IMR-90 (cell line): ENCODE measurements around the gene MAP2K5. TPM values are rescaled to one million over a fixed set of nuclear protein-coding genes. Genes with fewer than 3 reads are reported as not detected.

Source experiments
- ATAC-seq: fragments of 200-7000 bp; cut with Tn5 transposase; 2 replicates; pipeline ENCODE4 v1.9.1; 2020; ENCODE audit warnings: low read depth, mild to moderate bottlenecking, moderate library complexity
- BruUV-seq: library from RNA; stranded (reverse); fragments of 400-500 nt; replicated peaks from 2 replicates; lab custom pipeline; 2021; lab: Mats Ljungman, UMichigan
- CTCF ChIA-PET: fragments of 300-600 bp; formaldehyde crosslinking; extraction: SDS; loops from one replicate; lab custom pipeline; 2021; ENCODE audit warnings: antibody characterized with exemption; lab: Yijun Ruan, JAX
- POLR2A ChIA-PET: fragments of 300-600 bp; sonication (Branson Sonifier 250); formaldehyde crosslinking; loops from one replicate; lab custom pipeline; 2022; ENCODE audit warnings: antibody characterized with exemption; ENCODE audit not compliant: unreplicated experiment; lab: Charles Lee
- DNase-seq: peaks from one replicate; pipeline ENCODE4 v3.0.0; 2013
- H2AFZ ChIP-seq: replicated peaks from 2 replicates; pipeline ENCODE3; 2013; ENCODE audit warnings: low read length, mild to moderate bottlenecking; ENCODE audit not compliant: poor library complexity
- H2AK5ac ChIP-seq: 2 replicates; pipeline ENCODE4 v1.6.1; 2013; ENCODE audit warnings: low read depth, low read length, inconsistent platforms
- H2AK9ac ChIP-seq: replicated peaks from 2 replicates; pipeline ENCODE3; 2013; ENCODE audit warnings: mild to moderate bottlenecking, low read depth, low read length, moderate library complexity; ENCODE audit not compliant: poor library complexity
- H2BK120ac ChIP-seq: 2 replicates; pipeline ENCODE4 v1.6.1; 2013; ENCODE audit warnings: low read depth, low read length, inconsistent platforms
- H2BK15ac ChIP-seq: 3 replicates; pipeline ENCODE4 v1.6.1; 2013; ENCODE audit warnings: low read depth, low read length, inconsistent platforms
- H2BK20ac ChIP-seq: 2 replicates; pipeline ENCODE4 v1.6.1; 2013; ENCODE audit warnings: low read depth, mild to moderate bottlenecking, inconsistent platforms, low read length, moderate library complexity
- H2BK5ac ChIP-seq: 2 replicates; pipeline ENCODE4 v1.6.1; 2013; ENCODE audit warnings: mild to moderate bottlenecking, low read depth, low read length, inconsistent platforms; ENCODE audit not compliant: poor library complexity, severe bottlenecking
- H3K14ac ChIP-seq: replicated peaks from 2 replicates; pipeline ENCODE4 v1.6.1; 2013; ENCODE audit warnings: low read depth, low read length, inconsistent platforms
- H3K18ac ChIP-seq: 2 replicates; pipeline ENCODE4 v1.6.1; 2013; ENCODE audit warnings: low read depth, low read length, control low read depth
- H3K23ac ChIP-seq: 2 replicates; pipeline ENCODE4 v1.6.1; 2013; ENCODE audit warnings: low read depth, low read length, inconsistent platforms
- H3K27ac ChIP-seq: 2 replicates; pipeline ENCODE4 v1.5.1; 2013; ENCODE audit warnings: mild to moderate bottlenecking, control low read depth, low read length; ENCODE audit not compliant: insufficient read depth
- H3K27me3 ChIP-seq: 2 replicates; pipeline ENCODE4 v1.6.1; 2013; ENCODE audit warnings: low read length; ENCODE audit not compliant: control insufficient read depth, insufficient read depth
- H3K36me3 ChIP-seq: 2 replicates; pipeline ENCODE4 v1.6.1; 2013; ENCODE audit warnings: low read length, mixed read lengths; ENCODE audit not compliant: control insufficient read depth, insufficient read depth
- H3K4ac ChIP-seq: 2 replicates; pipeline ENCODE4 v1.6.1; 2013; ENCODE audit warnings: low read depth, low read length, inconsistent platforms
- H3K4me1 ChIP-seq: 2 replicates; pipeline ENCODE4 v1.6.1; 2013; ENCODE audit warnings: low read length, mixed read lengths; ENCODE audit not compliant: control insufficient read depth, insufficient read depth
- H3K4me2 ChIP-seq: 2 replicates; pipeline ENCODE4 v1.6.1; 2013; ENCODE audit warnings: low read depth, mild to moderate bottlenecking, control low read depth, low read length, moderate library complexity
- H3K4me3 ChIP-seq: 2 replicates; pipeline ENCODE4 v1.5.1; 2013; ENCODE audit warnings: low read depth, mild to moderate bottlenecking, control low read depth, low read length, moderate library complexity; ENCODE audit not compliant: insufficient read depth
- H3K56ac ChIP-seq: 2 replicates; pipeline ENCODE4 v1.6.1; 2013; ENCODE audit warnings: low read length, inconsistent platforms; ENCODE audit not compliant: insufficient read depth; ENCODE audit errors: extremely low read depth
- H3K79me1 ChIP-seq, 2 experiments: 2 replicates each; pipeline ENCODE4 v1.6.1; 2013; ENCODE audit warnings: low read length in 2 of 2, inconsistent platforms in 1 of 2, low read depth in 1 of 2
- H3K9ac ChIP-seq: 2 replicates; pipeline ENCODE4 v1.6.1; 2013; ENCODE audit warnings: low read depth, low read length, control low read depth
- H3K9me1 ChIP-seq: 2 replicates; pipeline ENCODE4 v1.6.1; 2013; ENCODE audit warnings: low read length, inconsistent platforms; ENCODE audit not compliant: insufficient read depth
- H3K9me3 ChIP-seq: 2 replicates; pipeline ENCODE4 v1.6.1; 2013; ENCODE audit warnings: low read length; ENCODE audit not compliant: control insufficient read depth, insufficient read depth
- H4K20me1 ChIP-seq: 2 replicates; pipeline ENCODE4 v1.6.1; 2013; ENCODE audit warnings: low read length, inconsistent platforms; ENCODE audit not compliant: insufficient read depth
- H4K5ac ChIP-seq: 2 replicates; pipeline ENCODE4 v1.6.1; 2013; ENCODE audit warnings: mild to moderate bottlenecking, low read depth, low read length, control low read depth
- H4K8ac ChIP-seq, 2 experiments: 2 replicates each; pipeline ENCODE4 v1.6.1; 2013; ENCODE audit warnings: low read depth in 2 of 2, low read length in 2 of 2, control low read depth in 1 of 2, inconsistent platforms in 1 of 2
- H4K91ac ChIP-seq: 2 replicates; pipeline ENCODE4 v1.6.1; 2013; ENCODE audit warnings: low read depth, low read length, inconsistent platforms; ENCODE audit not compliant: insufficient read depth
- MAFK ChIP-seq: IDR thresholded peaks from 2 replicates; pipeline ENCODE4 v1.6.1; 2012; ENCODE audit warnings: low read depth, low read length, improper control_type of control experiment
- RCOR1 ChIP-seq: IDR thresholded peaks from 2 replicates; pipeline ENCODE4 v1.6.1; 2012; ENCODE audit warnings: mild to moderate bottlenecking, low read length, improper control_type of control experiment; ENCODE audit not compliant: insufficient replicate concordance
- WGBS, 2 experiments: methylation state at CpG; one replicate each; pipeline versions ENCODE4 v1.1.5 to v1.1.7; 2013; ENCODE audit warnings: missing lambda C conversion rate in 2 of 2; ENCODE audit not compliant: insufficient read length in 1 of 2; ENCODE audit errors: extremely low coverage in 2 of 2; 5-methylcytosine and 5-hydroxymethylcytosine counted together
- dilution Hi-C: fragments of 300-500 bp; cut with HindIII; formaldehyde crosslinking; loops from one replicate; pipeline ENCODE4 v1.14.3; 2018; ENCODE audit warnings: low sequenced_read_pairs; ENCODE audit not compliant: unreplicated experiment
- in situ Hi-C: fragments of 300-500 bp; cut with MboI; formaldehyde crosslinking; loops from 3 replicates; pipeline ENCODE4 v1.14.3; 2019; ENCODE audit warnings: low sequenced_read_pairs, inconsistent platforms, mixed read lengths
- intact Hi-C: fragments of 100-400 bp; cut with micrococcal nuclease; formaldehyde crosslinking; loops from 2 replicates; pipeline ENCODE4 v1.10.0; 2022
- polyA plus RNA-seq, 3 experiments: library from polyadenylated mRNA; depleted of rRNA; stranded (reverse); fragments of >200 nt; gene quantifications; 2 replicates each; pipeline ENCODE4 v1.2.3, GENCODE V29; 2012; ENCODE audit warnings: low replicate concordance in 1 of 3
- total RNA-seq: library from RNA; depleted of rRNA; stranded (reverse); fragments of >200 nt; gene quantifications from 2 replicates; pipeline ENCODE4 v1.2.3, GENCODE V29; 2012

MAP2K5 gene
- total and polyA plus RNA-seq, 2 of the 4 experiments (the other 2 are of a cell fraction) = 1.6 to 6.1 TPM

GRCh38 chr15:67685716-67686115, 143.2 kb downstream of the MAP2K5 start:
- POLR2A ChIA-PET = no interaction called here
- Histone ChIP-seq H2BK15ac (no peak overlapping the region), H3K79me1 (no peaks in the 10 kb centered on the region), H3K4me2 (no peak overlapping the region), H3K27ac (no peak overlapping the region), H3K9me3 (peaks cover 15% of the 10 kb centered on the region), H2BK120ac (no peak overlapping the region), H3K14ac (no peak overlapping the region), H3K4me3 (no peak overlapping the region), H2AK9ac (no peak overlapping the region), H4K20me1 (no peaks in the 10 kb centered on the region), H2BK5ac (no peak overlapping the region), H3K18ac (no peak overlapping the region), H3K36me3 (no peaks in the 10 kb centered on the region), H3K4me1 (no peaks in the 10 kb centered on the region), H3K9ac (no peak overlapping the region), H3K56ac (no peak overlapping the region), H2BK20ac (no peak overlapping the region), H4K91ac (no peak overlapping the region), H4K5ac (no peak overlapping the region), H3K9me1 (no peaks in the 10 kb centered on the region), H2AFZ (no peak overlapping the region), H4K8ac (no peak overlapping the region), H2AK5ac (no peak overlapping the region), H3K27me3 (no peaks in the 10 kb centered on the region), H3K23ac (no peak overlapping the region), H3K4ac (no peak overlapping the region)
- in situ Hi-C loops = no loop called here
- BruUV-seq = no TSS peak
- intact Hi-C loops = no loop called here
- no peak for ATAC-seq
- DNase-seq = no peak
- WGBS, 2 experiments = 80% methylated on average over 2 of the region's 2 CpGs; no CpG with 5 or more reads in 1 of the 2 experiments
- CTCF ChIA-PET = no interaction called here
- dilution Hi-C loops = no loop called here
- peak; percentile 18; the same call in 1 of the 2 replicates for TF ChIP-seq MAFK
- no peak for TF ChIP-seq RCOR1
